Neuronal stem cell (in vitro differentiated cells): ENCODE results near the gene OSBPL9.

Experiments used
- DNase-seq: peaks from one replicate; pipeline ENCODE4 v3.0.0-alpha.2; 2013; ENCODE audit warnings: low spot score
- H2AFZ ChIP-seq: one replicate; pipeline ENCODE4 v1.6.1; 2013; ENCODE audit warnings: mild to moderate bottlenecking, low read length, inconsistent platforms
- H2AK5ac ChIP-seq: 2 replicates; pipeline ENCODE4 v1.6.1; 2013; ENCODE audit warnings: low read depth, mild to moderate bottlenecking, inconsistent platforms, low read length, moderate library complexity, mixed read lengths
- H2BK120ac ChIP-seq: 2 replicates; pipeline ENCODE4 v1.6.1; 2013; ENCODE audit warnings: low read depth, mild to moderate bottlenecking, inconsistent platforms, low read length, moderate library complexity, mixed read lengths
- H2BK12ac ChIP-seq: one replicate; pipeline ENCODE4 v1.6.1; 2013; ENCODE audit warnings: low read length, inconsistent platforms
- H2BK15ac ChIP-seq: 2 replicates; pipeline ENCODE4 v1.6.1; 2013; ENCODE audit warnings: mild to moderate bottlenecking, low read length, inconsistent platforms, mixed read lengths
- H2BK5ac ChIP-seq: one replicate; pipeline ENCODE4 v1.6.1; 2013; ENCODE audit warnings: inconsistent platforms, mild to moderate bottlenecking, low read length, moderate library complexity
- H3K14ac ChIP-seq: one replicate; pipeline ENCODE4 v1.6.1; 2013; ENCODE audit warnings: low read length, inconsistent platforms
- H3K18ac ChIP-seq: 2 replicates; pipeline ENCODE4 v1.6.1; 2013; ENCODE audit warnings: low read length, inconsistent platforms
- H3K23ac ChIP-seq: 2 replicates; pipeline ENCODE4 v1.6.1; 2013; ENCODE audit warnings: low read depth, mild to moderate bottlenecking, mixed read lengths, low read length, inconsistent platforms; ENCODE audit not compliant: poor library complexity
- H3K27ac ChIP-seq: replicated peaks from 3 replicates; pipeline ENCODE4 v1.5.1; 2013; ENCODE audit warnings: low read length, inconsistent platforms
- H3K27me3 ChIP-seq, 3 experiments: 2 replicates each; pipeline ENCODE4 v1.6.1; 2013; ENCODE audit warnings: low read length in 3 of 3, mild to moderate bottlenecking in 2 of 3, inconsistent platforms in 1 of 3, low read depth in 1 of 3, mixed read lengths in 1 of 3, moderate library complexity in 1 of 3; ENCODE audit not compliant: control insufficient read depth in 3 of 3, insufficient read depth in 3 of 3
- H3K36me3 ChIP-seq, 2 donors: replicated peaks in 1 of 2; 2 replicates each; pipeline ENCODE4 v1.6.1; 2013; ENCODE audit warnings: low read length in 2 of 2; ENCODE audit not compliant: control insufficient read depth in 2 of 2, insufficient read depth in 2 of 2
- H3K4ac ChIP-seq: 2 replicates; pipeline ENCODE4 v1.6.1; 2013; ENCODE audit warnings: inconsistent platforms, mild to moderate bottlenecking, low read length, moderate library complexity
- H3K4me1 ChIP-seq, 2 donors: 1 replicate in 1 of 2; 2 replicates in 1 of 2; pipeline ENCODE4 v1.6.1; 2013; ENCODE audit warnings: low read length in 2 of 2, low read depth in 1 of 2; ENCODE audit not compliant: control insufficient read depth in 2 of 2, insufficient read depth in 1 of 2
- H3K4me2 ChIP-seq: one replicate; pipeline ENCODE4 v1.6.1; 2013; ENCODE audit warnings: mild to moderate bottlenecking, low read length, inconsistent platforms; ENCODE audit not compliant: insufficient read depth, poor library complexity, severe bottlenecking
- H3K4me3 ChIP-seq, 2 donors: 2 replicates each; pipeline ENCODE4 v1.5.1; 2013; ENCODE audit warnings: low read length in 2 of 2, mild to moderate bottlenecking in 2 of 2, inconsistent platforms in 1 of 2, moderate library complexity in 1 of 2
- H3K79me1 ChIP-seq: one replicate; pipeline ENCODE4 v1.6.1; 2013; ENCODE audit warnings: low read depth, mild to moderate bottlenecking, inconsistent platforms, low read length, moderate library complexity
- H3K9ac ChIP-seq: one replicate; pipeline ENCODE4 v1.6.1; 2013; ENCODE audit warnings: mild to moderate bottlenecking, low read depth, low read length, inconsistent platforms; ENCODE audit not compliant: poor library complexity
- H3K9me3 ChIP-seq, 2 donors: replicated peaks in 1 of 2; 2 replicates each; pipeline versions ENCODE3 to v1.6.1; 2013; ENCODE audit warnings: low read length in 2 of 2, mild to moderate bottlenecking in 2 of 2, inconsistent platforms in 1 of 2, low read depth in 1 of 2, mixed read lengths in 1 of 2, moderate library complexity in 1 of 2; ENCODE audit not compliant: control insufficient read depth in 2 of 2, insufficient read depth in 1 of 2
- H4K8ac ChIP-seq: one replicate; pipeline ENCODE4 v1.6.1; 2013; ENCODE audit warnings: low read depth, mild to moderate bottlenecking, inconsistent platforms, low read length, moderate library complexity
- H4K91ac ChIP-seq: one replicate; pipeline ENCODE4 v1.6.1; 2013; ENCODE audit warnings: low read length, low read depth, mild to moderate bottlenecking, inconsistent platforms; ENCODE audit not compliant: poor library complexity
- WGBS, 2 donors: extraction: QIAGEN DNeasy Blood & Tissue Kit; methylation state at CpG; one replicate each; pipeline ENCODE4 v1.1.7; 2013; ENCODE audit warnings: missing lambda C conversion rate in 2 of 2, mixed read lengths in 1 of 2; ENCODE audit not compliant: insufficient read length in 2 of 2, insufficient replicate concordance in 1 of 2; ENCODE audit errors: extremely low coverage in 2 of 2; 5-methylcytosine and 5-hydroxymethylcytosine counted together

OSBPL9 gene

GRCh38 chr1:51638350-51638749 lies 21.5 kb downstream of the OSBPL9 start:
- Histone ChIP-seq H3K9me3 (no peaks in the 10 kb centered on the region), H3K36me3 (no peaks in the 10 kb centered on the region), H3K9ac (no peak overlapping the region), H2BK120ac (no peak overlapping the region), H3K27ac (no peak overlapping the region), H3K27me3 (no peaks in the 10 kb centered on the region), H4K91ac (no peak overlapping the region), H3K14ac (no peak overlapping the region), H3K4me2 (no peak overlapping the region), H3K79me1 (no peaks in the 10 kb centered on the region), H3K4ac (no peak overlapping the region), H3K18ac (no peak overlapping the region), H3K4me1 (peaks cover 0 to 8% of the 10 kb centered on the region in 2 donors), H4K8ac (no peak overlapping the region), H2AK5ac (no peak overlapping the region), H3K4me3 (no peak overlapping the region), H2BK12ac (no peak overlapping the region), H2BK5ac (no peak overlapping the region), H2BK15ac (no peak overlapping the region), H3K23ac (no peak overlapping the region), H2AFZ (no peak overlapping the region)
- DNase-seq: no peak
- WGBS, 2 donors: no CpG with 5 or more reads among the region's 3 CpGs

GRCh38 chr1:51639694-51640093 lies 22.8 kb downstream of the OSBPL9 start:
- WGBS, 2 donors: no CpG with 5 or more reads among the region's 3 CpGs
- no peak overlapping the region for H2BK12ac ChIP-seq
- DNase-seq: no peak
- H4K8ac ChIP-seq: no peak overlapping the region
- no peak overlapping the region for H3K27ac ChIP-seq
- no peaks in the 10 kb centered on the region for H3K36me3 ChIP-seq
- no peak overlapping the region for H3K23ac ChIP-seq
- H3K9me3 ChIP-seq: peaks cover 0 to under 1% of the 10 kb centered on the region in 2 donors
- no peak overlapping the region for H2AFZ ChIP-seq
- H2BK120ac ChIP-seq: no peak overlapping the region
- no peak overlapping the region for H3K4ac ChIP-seq
- no peaks in the 10 kb centered on the region for H3K27me3 ChIP-seq
- no peak overlapping the region for H2BK5ac ChIP-seq
- no peak overlapping the region for H2BK15ac ChIP-seq
- no peak overlapping the region for H3K14ac ChIP-seq
- H3K4me3 ChIP-seq: no peak overlapping the region
- H3K4me1 ChIP-seq: peaks cover 0 to 8% of the 10 kb centered on the region in 2 donors
- H3K4me2 ChIP-seq: no peak overlapping the region
- no peak overlapping the region for H2AK5ac ChIP-seq
- H3K9ac ChIP-seq: no peak overlapping the region
- H3K18ac ChIP-seq: no peak overlapping the region
- H4K91ac ChIP-seq: no peak overlapping the region
- H3K79me1 ChIP-seq: no peaks in the 10 kb centered on the region

GRCh38 chr1:51641096-51641495 lies 24.2 kb downstream of the OSBPL9 start:
- peaks cover 0 to 8% of the 10 kb centered on the region in 2 donors for H3K4me1 ChIP-seq

GRCh38 chr1:51642739-51643142 lies 25.8 kb downstream of the OSBPL9 start:
- H3K23ac ChIP-seq: no peak overlapping the region
- no peak overlapping the region for H3K18ac ChIP-seq
- no peaks in the 10 kb centered on the region for H3K36me3 ChIP-seq
- no peaks in the 10 kb centered on the region for H3K27me3 ChIP-seq
- no peak overlapping the region for H2BK12ac ChIP-seq
- DNase-seq: no peak
- no peak overlapping the region for H2AK5ac ChIP-seq
- no peak overlapping the region for H3K4ac ChIP-seq
- no peak overlapping the region for H2BK5ac ChIP-seq
- H2BK120ac ChIP-seq: no peak overlapping the region
- no peak overlapping the region for H2AFZ ChIP-seq
- no peak overlapping the region for H3K4me2 ChIP-seq
- no CpG with 5 or more reads among the region's 1 CpG for WGBS, 2 donors
- H3K27ac ChIP-seq: no peak overlapping the region
- no peaks in the 10 kb centered on the region for H3K79me1 ChIP-seq
- H4K91ac ChIP-seq: no peak overlapping the region
- H4K8ac ChIP-seq: no peak overlapping the region
- peaks cover 0 to 11% of the 10 kb centered on the region in 2 donors for H3K9me3 ChIP-seq
- H2BK15ac ChIP-seq: no peak overlapping the region
- H3K14ac ChIP-seq: no peak overlapping the region
- H3K9ac ChIP-seq: no peak overlapping the region
- peaks cover under 1 to 8% of the 10 kb centered on the region in 2 donors for H3K4me1 ChIP-seq
- no peak overlapping the region for H3K4me3 ChIP-seq

More at GRCh38 chr1:51641096-51641495, 24.2 kb downstream of the OSBPL9 start:
- Histone ChIP-seq H2BK5ac (no peak overlapping the region), H2BK120ac (no peak overlapping the region), H3K4ac (no peak overlapping the region), H2AK5ac (no peak overlapping the region), H3K9me3 (peaks cover 0 to 5% of the 10 kb centered on the region in 2 donors), H3K4me3 (no peak overlapping the region), H3K23ac (no peak overlapping the region), H2BK15ac (no peak overlapping the region), H3K4me2 (no peak overlapping the region), H4K8ac (no peak overlapping the region), H3K9ac (no peak overlapping the region), H3K14ac (no peak overlapping the region), H2BK12ac (no peak overlapping the region), H3K27ac (no peak overlapping the region), H3K27me3 (no peaks in the 10 kb centered on the region), H3K79me1 (no peaks in the 10 kb centered on the region), H3K18ac (no peak overlapping the region), H2AFZ (no peak overlapping the region), H3K36me3 (no peaks in the 10 kb centered on the region), H4K91ac (no peak overlapping the region)
- no CpG with 5 or more reads among the region's 2 CpGs for whole genome bisulfite sequencing, 2 donors
- no peak for DNase-seq
